ENCODE data around the gene GRM5.
"Not testable (repeated sequence)": the region's sequence is repeated elsewhere in the genome, so short reads cannot be mapped to it uniquely, and the experiment has no call there.

GRM5 gene

GRCh38 chr11:89065651-89066201 lies at the start of gene GRM5:
TSS of gene GRM5 (minus strand) at chr11:89065982. CDS start at chr11:89047872, 18,110 bp downstream.
- peak; percentile 58 for DNase-seq

DNA sequence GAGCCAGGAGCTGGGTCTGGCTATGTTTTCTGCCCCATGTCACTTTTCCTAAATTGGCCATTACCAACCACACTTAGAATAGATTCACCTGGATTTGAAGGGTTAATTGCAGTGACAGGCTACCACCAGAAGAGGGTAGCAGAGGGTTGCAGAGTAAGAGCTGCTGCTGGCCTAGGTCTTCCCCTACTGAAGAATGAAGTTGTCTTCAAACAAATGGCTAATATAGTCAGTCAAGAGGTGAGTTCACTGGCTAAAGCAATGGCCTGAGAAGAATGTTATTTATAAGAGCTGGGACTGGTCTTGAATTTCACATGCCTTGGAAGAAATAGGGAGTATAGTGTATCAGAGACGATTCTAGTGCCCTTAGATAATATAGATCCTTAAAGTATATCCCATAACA lies 32.2 kb upstream of the GRM5 start:
- not testable (repeated sequence) for DNase-seq

DNA sequence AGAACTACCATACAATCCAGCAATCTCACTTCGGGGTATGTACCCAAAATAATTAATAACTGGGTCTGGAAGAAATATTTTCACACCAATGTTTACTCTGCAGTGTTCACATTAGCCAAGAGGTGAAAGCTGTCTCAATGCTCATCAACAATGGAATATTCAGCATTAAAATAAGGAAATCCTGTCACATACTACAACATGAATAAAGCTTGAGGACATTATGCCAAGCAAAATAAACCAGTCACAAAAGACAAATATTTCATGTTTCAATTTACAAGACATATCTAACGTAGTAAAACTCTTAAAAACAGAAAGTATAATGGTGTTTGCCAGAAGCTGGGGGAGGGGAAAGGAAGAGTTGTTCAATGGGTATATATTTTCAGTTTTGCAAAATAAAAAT lies 28.0 kb upstream of the GRM5 start:
- not testable (repeated sequence) for DNase-seq

GRCh38 chr11:89084951-89085350 lies 19.2 kb upstream of the GRM5 start:
- DNase-seq, result not testable (repeated sequence)

GRCh38 chr11:89070911-89071310 lies 5.1 kb upstream of the GRM5 start:
- not testable (repeated sequence) for DNase-seq

DNA sequence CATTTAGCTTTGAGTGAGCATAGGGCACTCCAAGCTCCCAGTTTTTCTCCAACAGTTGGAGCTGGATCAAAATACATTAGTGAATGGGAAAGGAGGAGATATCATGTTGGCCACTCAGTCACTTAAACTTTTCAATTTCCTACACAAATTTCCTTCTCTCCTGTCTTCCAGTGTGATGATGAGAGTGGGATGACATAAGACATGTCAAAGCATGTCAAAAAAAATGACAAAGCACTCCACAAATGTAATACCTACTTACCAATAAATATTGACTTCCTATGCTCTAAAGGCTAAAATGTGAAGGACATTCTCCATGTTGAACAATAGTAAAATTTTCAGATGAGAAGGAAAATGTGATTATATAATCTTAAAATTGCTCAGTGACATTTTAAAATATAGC lies 1.5 kb upstream of the GRM5 start:
- DNase-seq, result no peak

DNA sequence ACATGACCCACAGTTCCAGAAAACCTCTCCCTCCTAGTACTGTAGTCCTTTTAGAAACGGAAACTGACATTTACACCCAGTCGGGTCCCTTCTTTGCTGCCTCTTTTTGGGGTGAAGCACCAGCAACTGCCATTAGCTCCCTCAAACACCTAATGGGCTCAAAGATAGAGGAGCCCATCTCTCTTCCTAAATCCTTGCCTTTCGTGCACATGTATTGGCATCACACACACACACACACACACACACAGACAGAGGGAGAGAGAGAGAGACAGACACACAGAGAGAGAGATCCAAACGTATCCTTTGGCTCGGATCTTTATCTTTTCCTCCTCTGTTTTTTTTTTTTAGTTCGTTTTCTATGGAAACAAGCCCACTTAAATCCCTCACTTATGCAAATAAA lies 716 bp downstream of the GRM5 start:
- no peak for DNase-seq

- DNase-seq, result not testable (repeated sequence)
Measured at GRCh38 chr11:89063481-89063951, 2.3 kb downstream of the GRM5 start.

DNA sequence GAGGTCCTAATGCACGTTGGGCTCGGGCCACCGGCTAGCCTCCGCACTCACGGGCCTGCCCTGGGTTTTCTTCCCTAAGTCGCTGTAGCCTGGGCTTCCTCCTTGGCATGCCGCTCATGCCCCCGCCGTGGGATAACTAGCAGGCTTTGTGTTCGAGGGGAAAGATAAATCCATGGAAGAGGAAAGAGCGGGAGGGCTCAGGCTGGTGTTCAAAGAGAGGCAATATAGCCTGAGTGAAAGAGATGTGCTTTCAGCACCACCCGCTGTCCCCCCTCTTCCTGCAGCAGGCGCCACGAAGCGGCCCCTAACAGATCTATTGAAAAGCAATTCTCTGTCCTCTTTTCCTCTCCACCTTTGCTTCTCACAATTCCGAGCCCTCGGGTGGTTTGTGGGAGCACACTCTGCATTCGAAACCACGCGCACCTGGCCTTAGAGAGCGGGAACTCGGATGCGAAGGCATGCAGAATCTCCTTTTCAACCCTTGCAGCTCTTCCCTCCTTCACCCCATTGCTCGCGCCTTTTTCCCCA lies 2.9 kb downstream of the GRM5 start:
- not testable (repeated sequence) for DNase-seq

- DNase-seq, result not testable (repeated sequence)
Measured at GRCh38 chr11:89061839-89062238, 3.9 kb downstream of the GRM5 start.

DNA sequence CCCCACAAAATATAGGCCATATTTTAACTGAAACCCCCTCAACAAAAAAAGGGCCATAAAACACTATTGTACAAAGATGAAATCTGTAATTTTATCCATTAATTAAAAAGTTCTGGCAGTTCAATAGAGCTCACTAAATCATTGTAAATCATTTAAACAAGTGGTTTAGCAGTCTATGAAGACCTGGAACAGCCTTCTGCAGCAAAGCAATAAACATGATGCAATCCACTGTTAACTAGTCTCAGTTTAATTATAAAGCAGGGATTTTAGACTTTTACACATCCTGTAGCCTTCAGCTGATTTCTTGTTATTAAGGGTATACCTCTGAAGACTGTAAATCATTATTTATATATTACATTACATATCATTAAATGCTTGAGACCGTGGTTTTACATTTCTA lies 8.4 kb downstream of the GRM5 start:
- not testable (repeated sequence) for DNase-seq

DNA sequence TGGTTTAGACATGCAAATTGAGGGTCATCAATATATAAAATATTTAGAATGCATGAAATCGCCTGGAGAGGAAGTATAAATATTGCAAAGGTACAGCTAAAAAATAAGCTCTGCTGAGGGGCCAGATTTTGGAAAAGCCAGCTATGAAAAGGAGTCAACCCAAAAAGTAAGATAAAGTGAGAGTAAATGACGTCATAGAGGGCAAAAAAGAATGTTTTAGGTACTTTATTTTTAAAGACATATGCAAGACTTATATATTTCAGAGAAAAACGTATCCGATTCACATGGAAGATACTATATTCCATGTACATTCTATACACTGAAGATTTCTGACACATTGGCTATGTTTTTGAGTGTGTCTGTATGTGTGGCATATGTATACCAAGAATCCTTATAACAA lies 13.6 kb downstream of the GRM5 start:
- no peak for DNase-seq

GRCh38 chr11:89047159-89047558 lies 18.6 kb downstream of the GRM5 start:
- not testable (repeated sequence) for DNase-seq

DNA sequence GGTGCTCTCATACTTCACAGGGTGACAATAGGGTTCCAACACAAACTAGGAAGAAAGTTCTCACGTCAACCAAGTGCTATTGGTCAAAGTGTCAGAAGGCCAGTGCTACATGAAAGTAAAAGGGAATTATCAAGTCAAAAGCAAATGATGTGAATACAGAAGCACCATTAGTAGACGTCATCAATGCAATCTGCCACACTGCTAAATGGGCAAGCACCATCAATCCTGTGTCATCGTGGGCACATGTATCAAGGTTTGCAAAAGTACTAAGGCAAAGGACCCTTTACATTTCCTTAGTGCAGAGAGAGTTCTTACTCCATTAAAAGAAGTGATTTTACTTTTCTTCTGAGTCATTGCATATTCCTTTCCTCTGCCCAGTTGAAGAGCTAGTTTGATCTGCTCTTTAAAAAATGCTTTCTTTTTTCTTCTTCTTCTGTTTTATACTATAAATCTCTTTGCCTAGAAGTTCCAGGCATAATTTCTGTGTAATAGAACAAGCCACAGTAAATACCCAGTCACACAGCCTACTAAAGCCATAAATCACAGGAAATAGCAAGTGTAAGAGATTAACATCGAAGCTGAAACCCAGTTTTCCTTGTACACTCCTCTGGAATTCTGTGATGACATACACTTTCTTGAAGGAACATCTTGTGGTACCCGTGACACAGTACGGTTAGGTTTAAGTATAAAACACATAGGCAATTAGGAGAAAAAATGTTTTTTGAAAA lies 21.8 kb downstream of the GRM5 start:
- DNase-seq, result not testable (repeated sequence)

- not testable (repeated sequence) for DNase-seq
Measured at GRCh38 chr11:89029671-89030070, 36.1 kb downstream of the GRM5 start.

- DNase-seq, result no peak
Measured at GRCh38 chr11:89021339-89021738, 44.4 kb downstream of the GRM5 start.

- peak; percentile 17 for DNase-seq
Measured at GRCh38 chr11:89019827-89020547, 45.8 kb downstream of the GRM5 start.

GRCh38 chr11:89016214-89016613 lies 49.6 kb downstream of the GRM5 start:
- no peak for DNase-seq

GRCh38 chr11:89015614-89016013 lies 50.2 kb downstream of the GRM5 start:
- DNase-seq, result peak; percentile 30

DNA sequence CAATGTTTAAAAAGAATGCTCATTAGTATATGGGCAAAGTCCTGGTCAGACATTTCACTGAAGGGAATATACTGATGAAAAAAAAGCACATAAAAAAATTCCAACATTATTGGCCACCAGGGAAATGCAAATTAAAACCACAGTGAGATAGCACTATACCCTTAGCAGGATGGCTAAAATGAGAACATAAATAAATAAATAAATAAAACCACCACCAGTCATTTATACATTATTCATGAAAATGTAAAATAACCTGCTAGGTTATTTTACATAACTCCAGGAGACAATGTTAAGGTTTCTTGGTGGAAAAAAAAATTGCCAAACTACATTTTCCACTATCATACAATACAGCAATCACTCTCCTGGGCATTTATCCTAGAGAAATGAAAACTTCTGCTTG lies 64.9 kb downstream of the GRM5 start:
- not testable (repeated sequence) for DNase-seq

DNA sequence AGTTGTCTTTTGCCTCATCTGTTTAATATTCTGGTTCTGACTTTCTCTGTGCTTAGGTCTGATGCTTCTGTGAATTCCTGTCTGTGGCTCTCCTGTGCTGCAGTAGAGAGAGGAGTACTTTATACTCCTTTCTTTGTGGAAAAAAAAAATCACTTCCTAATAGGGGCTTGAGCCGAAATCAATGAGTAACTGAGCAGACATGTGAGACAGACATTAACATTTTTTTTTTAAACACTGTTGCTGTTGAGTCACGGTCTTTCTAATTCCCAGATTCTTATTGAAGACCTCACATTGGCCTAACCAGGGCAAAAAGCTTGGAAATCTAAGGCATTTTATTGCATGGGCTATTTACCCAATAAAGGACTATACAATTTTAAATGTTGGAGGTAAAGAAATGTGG lies 86.1 kb downstream of the GRM5 start:
- DNase-seq, result no peak

DNA sequence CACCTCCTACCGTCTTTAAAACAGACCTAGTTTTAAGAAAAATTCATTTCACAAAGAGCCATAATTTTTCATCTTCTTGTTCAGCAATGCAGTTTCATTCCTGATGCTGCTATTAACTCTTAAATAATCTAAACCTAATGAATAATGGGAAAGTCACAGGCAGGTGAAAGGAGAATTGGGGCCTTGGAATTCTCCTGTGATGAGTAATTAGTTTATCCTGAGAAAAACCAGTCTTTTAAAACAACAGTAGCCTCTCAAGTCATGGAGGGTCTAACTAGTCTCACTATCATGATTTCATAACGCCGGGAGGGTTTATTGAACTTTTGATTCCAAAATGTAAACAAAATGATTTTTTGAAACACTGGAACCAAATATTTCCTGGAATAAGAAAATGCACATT lies 86.8 kb downstream of the GRM5 start:
- not testable (repeated sequence) for DNase-seq

GRCh38 chr11:88975441-88975840 lies 90.3 kb downstream of the GRM5 start:
- not testable (repeated sequence) for DNase-seq

DNA sequence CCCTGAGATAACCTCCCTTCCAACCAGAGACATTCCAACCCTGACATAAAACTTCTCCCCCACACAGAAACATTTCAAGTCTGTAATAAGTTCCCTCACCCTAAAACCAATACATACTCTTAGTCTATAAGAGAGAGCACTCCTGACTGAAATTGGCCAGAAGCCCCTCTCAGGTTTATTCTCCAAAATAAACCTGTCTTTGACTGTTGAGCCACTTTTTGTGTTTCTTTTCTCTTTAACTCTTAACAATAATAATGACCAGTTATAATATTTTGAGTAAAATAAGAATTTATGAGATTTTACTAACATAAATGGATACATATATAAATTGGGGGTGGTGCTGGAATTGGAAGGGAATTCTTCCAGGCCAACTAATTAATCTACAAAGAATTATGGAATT lies 93.6 kb downstream of the GRM5 start:
- DNase-seq, result no peak
